GM20000 (cell line): ENCODE measurements around the gene ADCY5.

ENCODE experiments used
- DNase-seq: peaks from one replicate; pipeline ENCODE4 v3.0.0; 2012; ENCODE audit warnings: low spot score
- TF ChIP-seq, protein P1 (sequence below): IDR thresholded peaks from 2 replicates; pipeline ENCODE4 v1.5.1; 2012; ENCODE audit warnings: mild to moderate bottlenecking, control low read depth; ENCODE audit errors: extremely low read depth, missing control alignments

Gene ADCY5

GRCh38 chr3:123328851-123329635 is 119.8 kb downstream of the ADCY5 start:
- TF ChIP-seq, protein P1, sequence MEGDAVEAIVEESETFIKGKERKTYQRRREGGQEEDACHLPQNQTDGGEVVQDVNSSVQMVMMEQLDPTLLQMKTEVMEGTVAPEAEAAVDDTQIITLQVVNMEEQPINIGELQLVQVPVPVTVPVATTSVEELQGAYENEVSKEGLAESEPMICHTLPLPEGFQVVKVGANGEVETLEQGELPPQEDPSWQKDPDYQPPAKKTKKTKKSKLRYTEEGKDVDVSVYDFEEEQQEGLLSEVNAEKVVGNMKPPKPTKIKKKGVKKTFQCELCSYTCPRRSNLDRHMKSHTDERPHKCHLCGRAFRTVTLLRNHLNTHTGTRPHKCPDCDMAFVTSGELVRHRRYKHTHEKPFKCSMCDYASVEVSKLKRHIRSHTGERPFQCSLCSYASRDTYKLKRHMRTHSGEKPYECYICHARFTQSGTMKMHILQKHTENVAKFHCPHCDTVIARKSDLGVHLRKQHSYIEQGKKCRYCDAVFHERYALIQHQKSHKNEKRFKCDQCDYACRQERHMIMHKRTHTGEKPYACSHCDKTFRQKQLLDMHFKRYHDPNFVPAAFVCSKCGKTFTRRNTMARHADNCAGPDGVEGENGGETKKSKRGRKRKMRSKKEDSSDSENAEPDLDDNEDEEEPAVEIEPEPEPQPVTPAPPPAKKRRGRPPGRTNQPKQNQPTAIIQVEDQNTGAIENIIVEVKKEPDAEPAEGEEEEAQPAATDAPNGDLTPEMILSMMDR: peak; percentile 78
- DNase-seq: peak; percentile 84

DNA sequence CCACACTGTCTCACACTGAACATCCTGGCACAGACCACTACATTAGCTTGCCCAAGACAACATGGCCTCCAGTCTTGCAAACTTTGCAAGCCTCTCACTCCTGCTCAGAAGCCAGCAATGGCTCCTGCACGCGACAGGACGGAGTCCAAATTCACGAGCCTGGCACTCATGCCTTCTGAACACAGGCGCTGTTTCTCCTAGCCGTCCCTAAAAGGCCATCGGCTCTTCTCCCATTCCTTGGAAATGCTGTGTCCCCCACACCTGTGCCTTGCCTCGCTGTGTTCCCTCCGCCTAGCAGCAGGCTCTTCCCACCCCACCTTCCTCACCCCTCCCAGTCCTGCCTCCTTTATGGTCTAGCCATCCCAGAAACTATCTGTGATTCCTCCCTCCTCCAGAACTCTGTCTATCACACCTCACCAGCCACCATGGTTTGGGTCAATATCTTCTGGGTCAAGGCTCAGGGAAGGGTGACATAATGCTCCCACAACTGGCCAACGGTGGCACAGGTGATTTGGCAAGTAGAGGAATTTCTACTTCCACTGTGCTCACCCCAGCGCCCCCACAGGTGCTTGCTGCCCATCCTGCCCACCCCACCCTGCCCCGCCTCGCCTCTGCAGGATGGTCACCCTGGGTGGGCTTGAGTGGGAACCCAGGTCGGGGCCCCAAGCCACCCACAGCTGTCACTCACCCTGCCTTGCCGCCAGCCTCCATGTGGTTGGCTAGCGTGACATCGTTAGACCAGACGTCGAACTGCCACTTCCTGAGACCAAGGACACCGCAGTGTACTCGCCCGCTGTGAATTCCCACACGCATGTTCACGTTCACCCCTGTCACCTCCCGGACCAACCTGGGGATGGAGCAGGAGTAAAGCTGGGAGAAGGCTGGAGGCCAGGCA is 120.7 kb downstream of the ADCY5 start:
- DNase-seq: no peak
- TF ChIP-seq, protein P1: no peak

DNA sequence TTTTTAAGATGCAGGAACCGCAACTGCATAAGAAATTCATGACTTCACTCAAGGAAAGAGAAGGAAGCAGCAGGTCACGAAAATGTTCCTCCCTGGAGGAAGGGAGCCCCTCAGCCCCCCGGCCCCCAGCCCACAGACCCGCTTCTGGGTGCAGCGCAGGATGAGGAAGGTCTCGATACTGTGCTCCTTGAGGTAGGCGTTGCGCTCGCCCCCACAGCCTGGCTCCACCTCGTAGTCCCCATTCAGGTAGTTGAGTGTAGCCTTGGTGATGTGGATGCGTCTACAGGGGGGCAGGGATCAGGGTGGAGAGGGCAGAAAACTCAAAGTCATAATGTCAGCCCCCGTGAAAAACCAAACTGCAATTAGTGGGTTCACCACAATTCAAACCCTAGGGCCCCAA is 121.4 kb downstream of the ADCY5 start:
- TF ChIP-seq, protein P1: no peak
- no peak for DNase-seq

- TF ChIP-seq, protein P1: no peak
- DNase-seq: no peak
Observed at GRCh38 chr3:123326531-123326930, 122.4 kb downstream of the ADCY5 start.

- TF ChIP-seq, protein P1: no peak
- DNase-seq: no peak
Observed at GRCh38 chr3:123325766-123326256, 123.1 kb downstream of the ADCY5 start.

DNA sequence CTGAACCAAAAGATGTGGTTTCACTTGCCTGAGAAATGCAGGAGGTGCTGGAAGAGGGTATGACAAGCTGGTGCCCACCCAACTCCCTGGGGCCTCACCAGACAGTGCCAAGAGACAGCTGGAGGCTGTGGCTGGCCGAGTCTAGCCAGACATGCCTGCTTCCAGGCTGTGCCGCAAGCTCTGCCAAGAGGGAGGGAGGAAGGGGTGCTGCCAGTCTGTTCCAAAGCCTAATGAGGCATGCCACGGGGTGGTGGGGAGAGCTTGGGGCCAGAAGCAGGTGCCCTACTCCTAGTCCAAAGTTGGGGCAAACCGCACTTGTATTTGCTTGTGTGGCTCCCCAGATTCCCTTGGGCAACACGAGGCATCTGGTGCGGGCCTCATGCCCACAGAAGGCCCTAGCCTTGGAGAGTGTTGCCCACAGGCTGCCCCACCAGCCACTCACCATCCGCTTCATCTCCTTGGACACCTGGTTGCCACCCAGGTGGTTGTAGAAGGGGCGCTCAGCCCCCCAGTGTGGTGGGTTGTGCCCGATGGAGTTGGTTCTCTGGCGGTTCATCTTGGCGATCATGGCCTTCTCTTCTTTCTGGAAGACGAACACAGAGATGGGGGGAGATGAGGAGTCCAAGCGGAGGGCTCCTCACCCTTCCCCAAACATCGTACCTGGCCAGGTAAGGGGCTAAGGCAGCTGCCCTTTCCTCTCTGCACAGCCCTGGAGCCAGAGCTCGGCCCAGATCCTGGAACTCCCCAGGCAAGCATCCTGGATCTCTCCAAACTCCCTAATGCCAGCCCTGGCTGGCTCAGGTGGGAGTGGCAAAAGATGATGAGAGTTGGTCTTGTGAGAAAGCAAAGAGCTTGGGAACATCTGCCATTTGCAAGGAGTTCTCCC is 123.8 kb downstream of the ADCY5 start:
- no peak for DNase-seq
- TF ChIP-seq, protein P1: no peak
